ENCODE results near the gene NMU. TPM values are rescaled to one million over a fixed set of nuclear protein-coding genes. Genes with fewer than 3 reads are reported as not detected.
A peak's percentile ranks its signal among the peaks of the same experiment; 100 is the strongest.

NMU gene
- total and polyA plus RNA-seq, 9 of the 15 experiments (the other 6 are each of a cell fraction or from before 2014, with no cell fraction given): 73.8 to 846 (median 599) TPM

DNA sequence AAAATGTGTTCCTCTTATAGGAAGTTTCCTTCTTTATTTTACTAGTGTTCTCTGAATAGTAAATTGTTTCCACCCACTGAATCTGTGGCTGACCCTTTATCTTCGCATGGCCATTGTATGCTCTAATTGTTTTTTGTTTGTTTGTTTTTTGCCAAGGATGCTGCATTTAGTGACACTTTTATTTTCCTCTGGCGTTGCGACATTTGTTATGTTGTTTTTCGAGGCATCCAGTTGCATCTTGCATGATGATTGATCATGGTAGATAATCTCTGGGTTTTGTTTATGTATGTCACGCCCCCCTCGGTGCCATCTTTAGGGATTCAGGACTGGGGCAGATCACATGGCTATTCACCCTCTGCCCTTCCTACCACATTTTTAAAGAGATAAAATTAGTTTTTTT is 2.2 kb downstream of the NMU start (continued):
- TF ChIP-seq, protein P1, sequence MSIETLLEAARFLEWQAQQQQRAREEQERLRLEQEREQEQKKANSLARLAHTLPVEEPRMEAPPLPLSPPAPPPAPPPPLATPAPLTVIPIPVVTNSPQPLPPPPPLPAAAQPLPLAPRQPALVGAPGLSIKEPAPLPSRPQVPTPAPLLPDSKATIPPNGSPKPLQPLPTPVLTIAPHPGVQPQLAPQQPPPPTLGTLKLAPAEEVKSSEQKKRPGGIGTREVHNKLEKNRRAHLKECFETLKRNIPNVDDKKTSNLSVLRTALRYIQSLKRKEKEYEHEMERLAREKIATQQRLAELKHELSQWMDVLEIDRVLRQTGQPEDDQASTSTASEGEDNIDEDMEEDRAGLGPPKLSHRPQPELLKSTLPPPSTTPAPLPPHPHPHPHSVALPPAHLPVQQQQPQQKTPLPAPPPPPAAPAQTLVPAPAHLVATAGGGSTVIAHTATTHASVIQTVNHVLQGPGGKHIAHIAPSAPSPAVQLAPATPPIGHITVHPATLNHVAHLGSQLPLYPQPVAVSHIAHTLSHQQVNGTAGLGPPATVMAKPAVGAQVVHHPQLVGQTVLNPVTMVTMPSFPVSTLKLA (conservative IDR thresholded peaks at IDR 0.05): peak in 1 of 2 experiments; percentile 43; a peak in 3 of 4 replicates
- TF ChIP-seq, protein P2, sequence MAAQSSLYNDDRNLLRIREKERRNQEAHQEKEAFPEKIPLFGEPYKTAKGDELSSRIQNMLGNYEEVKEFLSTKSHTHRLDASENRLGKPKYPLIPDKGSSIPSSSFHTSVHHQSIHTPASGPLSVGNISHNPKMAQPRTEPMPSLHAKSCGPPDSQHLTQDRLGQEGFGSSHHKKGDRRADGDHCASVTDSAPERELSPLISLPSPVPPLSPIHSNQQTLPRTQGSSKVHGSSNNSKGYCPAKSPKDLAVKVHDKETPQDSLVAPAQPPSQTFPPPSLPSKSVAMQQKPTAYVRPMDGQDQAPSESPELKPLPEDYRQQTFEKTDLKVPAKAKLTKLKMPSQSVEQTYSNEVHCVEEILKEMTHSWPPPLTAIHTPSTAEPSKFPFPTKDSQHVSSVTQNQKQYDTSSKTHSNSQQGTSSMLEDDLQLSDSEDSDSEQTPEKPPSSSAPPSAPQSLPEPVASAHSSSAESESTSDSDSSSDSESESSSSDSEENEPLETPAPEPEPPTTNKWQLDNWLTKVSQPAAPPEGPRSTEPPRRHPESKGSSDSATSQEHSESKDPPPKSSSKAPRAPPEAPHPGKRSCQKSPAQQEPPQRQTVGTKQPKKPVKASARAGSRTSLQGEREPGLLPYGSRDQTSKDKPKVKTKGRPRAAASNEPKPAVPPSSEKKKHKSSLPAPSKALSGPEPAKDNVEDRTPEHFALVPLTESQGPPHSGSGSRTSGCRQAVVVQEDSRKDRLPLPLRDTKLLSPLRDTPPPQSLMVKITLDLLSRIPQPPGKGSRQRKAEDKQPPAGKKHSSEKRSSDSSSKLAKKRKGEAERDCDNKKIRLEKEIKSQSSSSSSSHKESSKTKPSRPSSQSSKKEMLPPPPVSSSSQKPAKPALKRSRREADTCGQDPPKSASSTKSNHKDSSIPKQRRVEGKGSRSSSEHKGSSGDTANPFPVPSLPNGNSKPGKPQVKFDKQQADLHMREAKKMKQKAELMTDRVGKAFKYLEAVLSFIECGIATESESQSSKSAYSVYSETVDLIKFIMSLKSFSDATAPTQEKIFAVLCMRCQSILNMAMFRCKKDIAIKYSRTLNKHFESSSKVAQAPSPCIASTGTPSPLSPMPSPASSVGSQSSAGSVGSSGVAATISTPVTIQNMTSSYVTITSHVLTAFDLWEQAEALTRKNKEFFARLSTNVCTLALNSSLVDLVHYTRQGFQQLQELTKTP (IDR thresholded peaks at IDR 0.05; ENCODE audit: low read depth in 1 of 2, partially characterized antibody in 2 of 2): peak in 1 of 2 experiments; percentile 55
- TF ChIP-seq, protein P3, sequence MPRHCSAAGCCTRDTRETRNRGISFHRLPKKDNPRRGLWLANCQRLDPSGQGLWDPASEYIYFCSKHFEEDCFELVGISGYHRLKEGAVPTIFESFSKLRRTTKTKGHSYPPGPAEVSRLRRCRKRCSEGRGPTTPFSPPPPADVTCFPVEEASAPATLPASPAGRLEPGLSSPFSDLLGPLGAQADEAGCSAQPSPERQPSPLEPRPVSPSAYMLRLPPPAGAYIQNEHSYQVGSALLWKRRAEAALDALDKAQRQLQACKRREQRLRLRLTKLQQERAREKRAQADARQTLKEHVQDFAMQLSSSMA (CRISPR knock-in tag; IDR thresholded peaks at IDR 0.05): no peak
- TF ChIP-seq ZNF143 (CRISPR knock-in tag; IDR thresholded peaks at IDR 0.05) (no peak), ZKSCAN1 (IDR thresholded peaks at IDR 0.05; ENCODE audit: low read depth, low read length) (no peak), BHLHE40 (IDR thresholded peaks at IDR 0.05; ENCODE audit: low read length) (no peak), ZNF212 (CRISPR knock-in tag; IDR thresholded peaks at IDR 0.05) (no peak), FOSL1 (tag; conservative IDR thresholded peaks at IDR 0.05) (no peak), HDGF (IDR thresholded peaks at IDR 0.05) (peak; percentile 66; the same call in 1 of the 2 replicates), NR2C1 (IDR thresholded peaks at IDR 0.05) (no peak), NR2C1 (tag; IDR thresholded peaks at IDR 0.05) (no peak), TBL1XR1 (IDR thresholded peaks at IDR 0.05; ENCODE audit: low read length in 2 of 2) (no peak), ZFP36 (IDR thresholded peaks at IDR 0.05; ENCODE audit: low read depth, low read length, partially characterized antibody) (no peak), POLR2AphosphoS5 (IDR thresholded peaks at IDR 0.05; ENCODE audit: control insufficient read depth, insufficient read depth, low read depth, low read length) (0 out of 2 replicates have a peak, but pooled peaks have one; percentile 14), ZNF431 (CRISPR knock-in tag; IDR thresholded peaks at IDR 0.05) (no peak), MAFG (tag; conservative IDR thresholded peaks at IDR 0.05) (no peak), TCF7L2 (IDR thresholded peaks at IDR 0.05; ENCODE audit: low read depth, low read length) (no peak)
- TF ChIP-seq, protein P4, sequence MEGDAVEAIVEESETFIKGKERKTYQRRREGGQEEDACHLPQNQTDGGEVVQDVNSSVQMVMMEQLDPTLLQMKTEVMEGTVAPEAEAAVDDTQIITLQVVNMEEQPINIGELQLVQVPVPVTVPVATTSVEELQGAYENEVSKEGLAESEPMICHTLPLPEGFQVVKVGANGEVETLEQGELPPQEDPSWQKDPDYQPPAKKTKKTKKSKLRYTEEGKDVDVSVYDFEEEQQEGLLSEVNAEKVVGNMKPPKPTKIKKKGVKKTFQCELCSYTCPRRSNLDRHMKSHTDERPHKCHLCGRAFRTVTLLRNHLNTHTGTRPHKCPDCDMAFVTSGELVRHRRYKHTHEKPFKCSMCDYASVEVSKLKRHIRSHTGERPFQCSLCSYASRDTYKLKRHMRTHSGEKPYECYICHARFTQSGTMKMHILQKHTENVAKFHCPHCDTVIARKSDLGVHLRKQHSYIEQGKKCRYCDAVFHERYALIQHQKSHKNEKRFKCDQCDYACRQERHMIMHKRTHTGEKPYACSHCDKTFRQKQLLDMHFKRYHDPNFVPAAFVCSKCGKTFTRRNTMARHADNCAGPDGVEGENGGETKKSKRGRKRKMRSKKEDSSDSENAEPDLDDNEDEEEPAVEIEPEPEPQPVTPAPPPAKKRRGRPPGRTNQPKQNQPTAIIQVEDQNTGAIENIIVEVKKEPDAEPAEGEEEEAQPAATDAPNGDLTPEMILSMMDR (IDR thresholded peaks at IDR 0.05 in 2 of 3, conservative IDR thresholded peaks at IDR 0.05 in 1 of 3; ENCODE audit: insufficient read depth in 2 of 3, low read depth in 1 of 3, low read length in 3 of 3): no peak
- TF ChIP-seq, protein P5, sequence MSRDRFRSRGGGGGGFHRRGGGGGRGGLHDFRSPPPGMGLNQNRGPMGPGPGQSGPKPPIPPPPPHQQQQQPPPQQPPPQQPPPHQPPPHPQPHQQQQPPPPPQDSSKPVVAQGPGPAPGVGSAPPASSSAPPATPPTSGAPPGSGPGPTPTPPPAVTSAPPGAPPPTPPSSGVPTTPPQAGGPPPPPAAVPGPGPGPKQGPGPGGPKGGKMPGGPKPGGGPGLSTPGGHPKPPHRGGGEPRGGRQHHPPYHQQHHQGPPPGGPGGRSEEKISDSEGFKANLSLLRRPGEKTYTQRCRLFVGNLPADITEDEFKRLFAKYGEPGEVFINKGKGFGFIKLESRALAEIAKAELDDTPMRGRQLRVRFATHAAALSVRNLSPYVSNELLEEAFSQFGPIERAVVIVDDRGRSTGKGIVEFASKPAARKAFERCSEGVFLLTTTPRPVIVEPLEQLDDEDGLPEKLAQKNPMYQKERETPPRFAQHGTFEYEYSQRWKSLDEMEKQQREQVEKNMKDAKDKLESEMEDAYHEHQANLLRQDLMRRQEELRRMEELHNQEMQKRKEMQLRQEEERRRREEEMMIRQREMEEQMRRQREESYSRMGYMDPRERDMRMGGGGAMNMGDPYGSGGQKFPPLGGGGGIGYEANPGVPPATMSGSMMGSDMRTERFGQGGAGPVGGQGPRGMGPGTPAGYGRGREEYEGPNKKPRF (IDR thresholded peaks at IDR 0.05; ENCODE audit: low read depth, low read length): no peak

Measured in K562 (cell line).